Limb (tissue), 2 donors: ENCODE results near the gene PMPCA.

Experiments
- DNase-seq, 2 donors: peaks; one replicate each; pipeline ENCODE4 v3.0.0-alpha.2; 2016; ENCODE audit errors: extremely low spot score in 2 of 2

Gene PMPCA

GRCh38 chr9:136436055-136436634, 25.7 kb downstream of the PMPCA start:
- DNase-seq = no peak

GRCh38 chr9:136437430-136437829, 27.0 kb downstream of the PMPCA start:
- DNase-seq = no peak

GRCh38 chr9:136437839-136438547, 27.5 kb downstream of the PMPCA start:
- DNase-seq = no peak

DNA sequence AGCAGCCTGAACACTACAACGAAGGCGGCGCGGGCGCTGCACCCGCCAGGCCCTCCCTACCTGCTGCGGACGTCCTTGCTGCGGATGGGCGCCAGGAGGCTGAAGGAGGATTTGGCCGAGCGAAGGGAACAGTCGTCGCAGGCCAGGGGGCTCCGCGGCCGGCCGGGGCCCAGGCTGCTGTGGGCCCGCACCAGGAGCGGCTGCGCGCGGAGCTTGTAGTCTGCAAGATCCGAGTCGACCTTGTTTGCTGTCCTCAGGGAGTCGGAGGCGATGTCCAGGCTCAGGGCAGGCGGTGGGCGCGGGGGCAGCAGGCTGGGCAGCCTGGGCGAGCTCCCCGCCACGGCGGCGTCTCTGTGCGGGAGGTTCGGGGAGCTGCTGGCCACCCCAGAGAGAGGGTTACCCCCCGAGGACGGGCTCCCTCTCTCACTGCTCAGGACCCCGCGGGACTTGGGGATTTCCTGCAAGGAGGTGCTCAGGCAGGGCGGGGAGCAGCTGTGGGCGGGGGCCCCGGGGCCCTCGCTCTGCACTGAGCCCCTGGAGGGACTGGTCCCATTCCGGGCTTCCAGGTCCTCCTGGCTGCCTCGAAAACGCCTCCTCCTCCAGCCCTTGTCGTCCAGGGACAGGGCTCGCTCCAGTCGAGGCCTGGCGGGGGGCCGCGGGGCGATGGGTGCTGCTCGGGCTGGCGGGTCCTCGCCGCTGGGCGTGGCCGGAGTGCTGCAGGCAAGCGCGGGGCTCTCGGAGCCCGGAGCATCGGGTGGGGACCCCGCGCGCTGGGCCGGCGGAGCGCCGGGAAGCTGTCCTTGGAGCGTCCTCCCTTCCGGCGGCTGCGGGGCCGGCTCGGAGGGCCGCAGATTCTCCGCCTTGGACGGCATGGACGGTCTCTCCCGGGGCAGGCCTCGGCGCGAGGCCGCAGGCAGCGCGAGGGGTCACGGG, 28.4 kb downstream of the PMPCA start:
- DNase-seq = peak in 1 of 2 donors; percentile 54

GRCh38 chr9:136439481-136440408, 29.3 kb downstream of the PMPCA start, which contains the start of gene INPP5E:
Gene INPP5E (minus strand): TSS chr9:136439845. CDS start chr9:136439419, 426 bp downstream.
- DNase-seq = peak; percentile 53 to 93

DNA sequence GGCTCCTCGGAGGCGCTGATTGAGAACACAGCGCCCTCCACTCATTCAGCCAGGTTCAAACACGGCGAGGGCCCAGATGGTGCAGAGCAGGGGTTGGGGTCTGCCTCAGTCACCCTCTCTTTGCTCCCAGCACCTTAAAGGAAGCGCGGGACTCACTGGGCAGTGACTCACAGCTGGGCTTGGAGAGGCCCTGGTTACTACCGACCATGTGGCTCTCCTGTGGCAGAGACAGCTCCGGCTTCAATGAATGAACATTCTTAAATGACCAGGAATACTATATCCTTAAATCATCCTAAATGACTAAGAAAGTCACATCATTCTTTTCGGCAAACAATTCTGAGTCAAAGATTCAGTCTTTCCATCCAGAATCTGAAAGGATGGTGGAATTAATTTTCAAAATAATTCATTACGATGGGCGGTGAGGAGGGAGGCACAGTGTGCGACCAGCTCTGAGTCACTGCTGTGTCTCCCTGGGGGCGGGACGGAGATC, 30.8 kb downstream of the PMPCA start:
- DNase-seq = no peak

DNA sequence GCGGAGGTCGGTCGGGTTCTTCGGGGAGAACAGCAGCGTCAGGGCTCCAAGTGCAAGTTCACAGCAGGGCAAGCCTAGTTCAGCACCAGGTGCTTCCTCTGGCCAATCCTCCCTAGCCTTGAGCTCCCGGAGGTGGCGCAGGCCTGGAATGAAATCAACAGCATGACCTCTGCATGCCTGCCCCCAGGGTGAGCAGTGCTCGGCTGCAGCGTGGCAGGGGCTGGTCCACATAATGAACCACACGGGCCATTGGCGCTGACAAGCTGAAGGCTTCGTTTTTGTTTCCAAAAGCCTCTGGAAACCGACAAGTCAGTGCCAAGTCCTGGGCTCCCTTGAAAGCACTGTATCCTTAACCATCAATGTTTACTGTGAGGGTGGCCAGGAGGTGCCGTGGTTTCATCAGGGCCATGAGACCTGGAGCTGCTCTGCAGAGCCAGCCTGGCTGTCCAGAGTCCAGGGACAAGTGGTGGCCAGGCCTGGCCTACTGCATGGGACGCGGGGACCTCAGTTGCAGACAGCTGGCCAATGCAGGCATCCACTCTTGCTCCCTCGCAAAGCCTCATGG, 31.3 kb downstream of the PMPCA start:
- no peak for DNase-seq

DNA sequence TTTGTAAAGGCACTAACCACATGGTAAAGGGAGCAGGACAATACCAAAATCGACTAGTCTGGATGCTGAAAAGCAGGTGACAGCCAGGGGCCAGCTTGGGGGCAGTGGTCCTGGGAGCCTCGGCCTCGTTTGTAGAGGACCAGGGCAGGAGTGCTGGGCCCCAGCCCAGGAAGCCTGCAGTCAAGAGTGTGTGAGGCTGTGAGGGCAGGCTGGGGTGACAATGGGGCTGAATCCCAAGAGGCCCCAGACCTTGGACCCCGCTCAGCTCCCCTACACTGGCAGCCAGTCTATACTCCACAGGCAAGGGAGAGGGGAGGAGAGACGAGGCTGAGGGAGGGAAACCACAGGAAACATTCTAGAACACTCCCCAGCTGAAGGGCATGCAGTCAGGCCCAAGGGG, 31.8 kb downstream of the PMPCA start:
- DNase-seq = no peak

DNA sequence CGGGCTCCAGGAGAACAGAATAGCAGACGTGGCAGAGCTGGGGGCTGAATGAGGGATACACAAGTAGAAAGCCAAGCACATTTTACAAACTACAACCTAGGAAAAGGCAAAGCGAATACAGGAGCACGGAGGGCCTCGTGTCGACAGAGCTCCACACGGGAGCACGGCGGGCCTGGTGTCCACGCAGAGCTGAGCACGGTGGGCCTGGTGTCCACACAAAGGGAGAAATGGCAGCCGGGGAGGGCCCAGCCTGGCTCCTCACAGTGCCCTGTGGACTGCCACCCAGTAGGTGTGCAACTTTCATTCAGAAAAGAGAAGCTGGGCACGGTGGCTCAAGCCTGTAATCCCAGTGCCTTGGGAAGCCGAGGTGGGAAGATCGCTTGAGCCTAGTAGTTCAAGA, 32.6 kb downstream of the PMPCA start:
- DNase-seq = no peak

DNA sequence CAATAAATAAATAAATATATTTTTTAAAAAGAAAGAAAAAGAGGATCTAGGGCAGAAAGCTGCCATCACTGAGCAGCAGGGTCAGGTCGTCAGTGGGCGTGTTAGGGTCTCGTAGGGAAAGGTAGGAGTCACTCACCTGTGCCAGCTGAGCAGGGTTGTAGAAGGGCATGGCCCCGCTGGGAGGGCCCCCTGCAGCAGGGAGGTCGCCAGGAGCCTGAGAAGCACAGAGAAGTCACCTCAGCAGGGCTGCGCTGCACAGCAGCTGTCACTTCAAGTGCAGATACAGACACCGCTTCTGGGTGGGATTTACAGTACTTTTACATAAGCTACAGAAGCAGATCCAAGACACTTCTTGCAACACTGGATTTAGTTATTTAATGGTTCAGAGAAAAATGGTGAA, 33.2 kb downstream of the PMPCA start:
- no peak for DNase-seq

DNA sequence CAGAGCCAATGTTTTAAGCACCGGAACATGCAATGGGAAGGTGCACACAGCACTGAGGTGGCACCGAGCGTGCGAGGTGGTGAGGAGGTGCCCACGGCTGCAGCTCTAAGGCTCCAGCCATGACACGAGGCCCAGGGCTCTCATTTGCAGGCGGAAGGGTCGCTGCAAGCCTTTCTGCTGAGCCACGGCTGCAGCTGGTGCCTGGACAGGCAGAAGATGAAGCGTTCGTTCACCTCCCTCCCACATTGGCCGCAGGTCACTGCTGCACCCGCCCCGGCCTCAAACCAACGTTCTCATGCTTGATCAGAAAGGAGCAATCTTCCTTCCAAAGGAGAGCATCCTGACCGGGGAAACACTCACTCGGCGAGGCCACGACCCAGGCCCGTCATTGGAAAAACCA, 33.6 kb downstream of the PMPCA start:
- no peak for DNase-seq

GRCh38 chr9:136445799-136446198, 35.3 kb downstream of the PMPCA start:
- no peak for DNase-seq

DNA sequence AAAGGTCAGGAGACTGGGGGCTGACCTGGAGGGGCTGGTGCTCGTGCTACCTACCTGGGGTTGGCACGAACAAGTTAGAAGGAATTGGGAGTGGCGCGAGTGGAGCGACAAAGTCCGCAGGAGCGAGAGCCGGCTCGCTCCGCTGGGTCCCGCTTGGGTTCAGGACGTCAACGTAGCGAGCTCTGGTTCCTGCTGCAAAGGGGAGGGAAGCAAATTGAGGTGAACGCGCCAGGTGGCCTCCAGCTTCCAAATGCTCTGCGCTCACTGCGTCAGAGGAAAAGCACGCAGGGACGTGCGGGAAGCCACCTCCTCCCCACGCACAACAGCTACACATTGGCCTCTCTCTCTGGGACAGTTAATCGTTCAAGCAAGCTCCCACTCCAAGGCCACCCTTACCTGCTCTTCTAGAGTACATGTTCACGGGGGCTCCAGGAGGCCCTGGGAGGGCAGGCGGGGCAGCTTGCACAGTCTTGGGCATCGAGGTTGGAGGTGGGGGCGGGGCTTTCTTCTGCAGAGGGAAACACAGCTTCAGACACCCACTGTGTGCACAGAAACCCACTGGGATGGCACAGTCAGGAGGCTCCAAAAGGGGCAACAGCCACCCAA, 36.8 kb downstream of the PMPCA start:
- DNase-seq = no peak

DNA sequence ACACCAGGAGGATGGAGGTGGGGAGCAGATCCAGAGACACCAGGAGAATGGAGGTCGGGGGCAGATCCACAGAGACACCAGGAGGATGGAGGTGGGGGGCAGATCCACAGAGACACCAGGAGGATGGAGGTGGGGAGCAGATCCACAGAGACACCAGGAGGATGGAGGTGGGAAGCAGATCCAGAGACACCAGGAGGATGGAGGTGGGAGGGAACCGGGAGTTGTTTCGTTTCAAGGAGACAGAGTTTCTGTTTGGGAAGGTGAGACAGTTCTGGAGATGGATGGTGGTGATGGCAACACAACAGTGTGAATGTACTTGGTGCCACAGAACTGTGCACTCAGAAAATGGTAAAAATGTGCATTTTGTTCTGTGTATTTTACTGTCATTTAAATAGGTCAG, 38.2 kb downstream of the PMPCA start:
- no peak for DNase-seq

GRCh38 chr9:136451221-136451877, 40.9 kb downstream of the PMPCA start:
- no peak for DNase-seq

DNA sequence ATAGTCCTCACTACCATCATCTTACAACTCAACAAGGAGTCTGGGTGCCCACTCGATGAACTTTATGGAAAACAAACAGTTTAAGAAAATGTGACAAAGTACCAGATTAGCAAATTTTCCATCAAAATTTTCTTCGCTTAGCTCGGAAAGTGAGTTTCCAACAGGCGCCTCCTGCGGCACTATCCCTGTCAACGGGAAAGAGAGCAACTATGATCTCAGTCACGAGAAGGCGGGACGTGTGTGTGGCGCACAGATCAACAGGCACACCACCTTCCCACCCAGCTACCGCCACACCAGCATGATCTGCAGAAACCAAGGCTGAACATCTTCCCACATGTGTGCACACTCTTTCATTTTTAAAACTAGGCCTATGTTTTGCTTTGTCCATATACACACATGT, 42.9 kb downstream of the PMPCA start:
- no peak for DNase-seq

DNA sequence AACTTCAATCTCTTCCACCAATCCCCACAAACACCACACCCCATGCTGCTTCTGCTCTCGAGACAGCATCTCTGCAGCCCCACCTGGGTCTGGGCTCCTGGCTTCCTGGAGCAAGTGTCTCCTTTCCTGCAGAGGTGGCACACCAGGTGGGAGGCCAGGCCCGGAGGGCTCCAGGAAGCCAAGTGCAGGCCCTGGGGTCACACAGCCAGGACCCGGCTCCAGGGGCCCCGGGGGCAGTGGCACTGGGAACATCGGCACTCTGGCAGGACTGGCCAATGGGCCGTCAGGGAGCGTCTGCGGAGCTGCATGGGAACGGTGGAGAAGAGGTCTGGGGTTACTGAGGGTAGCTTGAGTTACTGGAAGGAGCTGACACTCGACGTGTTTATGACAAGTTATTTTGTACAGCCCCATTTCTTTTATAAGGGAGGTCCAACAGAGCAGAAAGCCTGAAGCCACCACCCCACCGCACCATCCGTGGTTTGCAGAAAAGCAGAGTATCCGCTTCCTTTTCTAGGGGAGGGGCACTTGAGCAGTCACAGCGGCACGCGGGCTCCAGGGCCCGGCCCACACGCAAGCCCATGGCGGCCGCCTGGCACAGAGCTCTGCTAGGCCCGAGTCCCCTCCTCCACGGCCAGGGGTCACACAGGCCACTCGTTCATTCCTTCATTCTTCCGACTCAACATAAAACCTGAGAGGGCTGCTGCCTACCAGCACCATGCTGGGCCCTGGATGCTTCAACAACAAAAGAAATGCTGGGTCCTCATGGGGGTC, 43.8 kb downstream of the PMPCA start:
- DNase-seq = no peak

DNA sequence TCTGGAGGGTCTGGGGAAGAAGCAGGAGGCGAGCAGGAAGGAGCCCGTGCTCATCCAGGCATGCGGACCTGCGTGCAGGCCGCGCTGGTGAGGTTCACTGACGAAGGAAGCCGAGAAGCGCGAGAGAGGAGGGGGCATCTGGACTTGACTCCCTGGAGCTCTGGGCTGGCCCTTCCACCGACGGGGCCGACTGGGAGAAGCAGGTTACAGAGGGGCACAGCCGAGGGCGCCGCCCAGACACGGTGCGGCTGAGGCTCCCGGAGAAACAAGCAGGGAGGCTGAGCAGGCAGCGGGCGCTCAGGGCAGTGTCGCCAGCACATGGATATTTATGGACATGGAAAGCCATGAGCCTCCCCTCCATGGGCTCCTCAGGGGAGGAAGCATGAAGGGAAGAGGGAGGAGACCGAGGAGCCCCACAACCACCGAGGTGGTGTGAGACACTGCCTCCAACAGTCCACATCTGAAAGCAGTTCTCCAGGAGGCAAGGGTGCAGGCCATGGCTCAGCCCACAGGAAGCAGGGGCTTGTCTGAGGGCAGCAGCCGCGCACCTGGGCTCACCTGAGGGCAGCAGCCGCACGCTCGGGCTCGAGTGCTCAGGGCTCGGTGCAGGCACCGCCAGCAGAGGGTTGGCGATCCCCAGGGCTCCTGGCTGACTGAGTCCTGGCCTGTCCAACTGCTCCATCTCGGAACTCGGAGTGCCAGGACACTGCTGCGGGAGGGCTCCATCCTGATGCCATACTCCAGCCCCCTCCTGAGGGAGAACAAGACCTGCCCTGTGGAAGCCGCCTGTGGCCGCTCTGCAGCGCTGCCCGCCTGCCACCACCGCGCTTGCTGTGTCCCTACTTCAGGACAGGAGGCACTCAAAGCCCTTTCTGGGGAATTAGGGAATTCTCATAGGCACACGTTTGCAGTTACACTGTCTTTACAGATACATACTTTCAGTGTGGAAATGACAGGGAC, 44.9 kb downstream of the PMPCA start:
- no peak for DNase-seq
